Putamen (tissue), 1 donor: ENCODE measurements around the gene SRMS.

Experiments used
- DNase-seq: peaks from one replicate; pipeline ENCODE4 v3.0.0-alpha.2; 2016; ENCODE audit warnings: low spot score

The SRMS gene

DNA sequence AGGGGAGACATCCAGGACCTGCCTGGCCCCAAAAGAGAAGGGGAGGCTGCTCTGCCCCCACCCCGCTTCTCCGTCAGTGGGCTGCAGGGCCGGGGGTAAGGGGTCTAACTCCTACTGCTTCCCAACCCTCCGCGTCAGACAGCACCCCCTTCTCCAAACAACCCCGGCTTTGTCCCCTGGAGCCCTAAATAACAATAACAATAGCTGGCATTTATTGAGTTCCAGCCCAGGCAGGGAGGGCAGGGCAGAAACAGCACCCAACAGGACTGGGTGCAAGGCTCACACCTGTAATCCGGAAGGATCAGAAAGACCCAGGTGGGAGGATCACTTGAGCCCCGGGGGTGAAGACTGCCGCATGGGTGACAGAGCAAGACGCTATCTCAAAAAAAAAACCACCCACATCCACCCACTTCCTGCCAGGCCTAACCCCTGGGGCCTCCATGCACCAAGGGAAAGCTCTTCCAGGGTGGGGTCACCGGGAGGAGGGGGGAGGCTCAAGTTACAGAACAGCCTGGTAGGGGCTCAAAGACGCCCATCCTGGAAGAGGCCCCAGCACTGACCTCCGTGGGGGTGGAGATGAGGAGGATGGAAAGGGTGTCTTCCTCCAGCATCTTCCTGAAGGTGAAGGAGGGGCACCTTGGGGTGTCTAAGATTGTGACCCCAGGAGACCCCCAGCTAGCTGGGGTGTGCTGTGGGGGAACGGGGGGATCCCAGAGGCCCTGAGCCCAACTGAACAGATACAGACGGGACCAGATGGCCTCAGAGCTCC is 5.1 kb upstream of the SRMS start:
- no peak for DNase-seq

DNA sequence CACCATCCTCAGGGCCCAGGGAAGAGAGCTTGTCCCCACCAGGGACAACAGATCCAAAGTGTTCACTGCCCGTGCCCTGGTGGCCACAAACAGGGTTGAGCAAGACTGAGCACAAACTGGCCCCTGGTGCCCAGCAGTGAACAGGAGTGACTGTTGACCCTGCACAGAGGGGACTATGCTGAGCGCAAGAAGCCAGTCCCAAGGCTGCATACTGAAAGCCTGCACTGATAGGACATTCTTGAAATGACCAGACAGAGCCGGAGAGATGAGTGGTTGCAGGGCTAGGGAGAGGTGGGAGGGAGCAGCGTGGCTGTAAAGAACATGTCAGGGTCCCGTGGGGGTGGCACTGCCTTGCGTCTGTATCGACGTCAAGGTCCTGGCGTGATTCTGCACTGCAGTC is 3.5 kb upstream of the SRMS start:
- no peak for DNase-seq

DNA sequence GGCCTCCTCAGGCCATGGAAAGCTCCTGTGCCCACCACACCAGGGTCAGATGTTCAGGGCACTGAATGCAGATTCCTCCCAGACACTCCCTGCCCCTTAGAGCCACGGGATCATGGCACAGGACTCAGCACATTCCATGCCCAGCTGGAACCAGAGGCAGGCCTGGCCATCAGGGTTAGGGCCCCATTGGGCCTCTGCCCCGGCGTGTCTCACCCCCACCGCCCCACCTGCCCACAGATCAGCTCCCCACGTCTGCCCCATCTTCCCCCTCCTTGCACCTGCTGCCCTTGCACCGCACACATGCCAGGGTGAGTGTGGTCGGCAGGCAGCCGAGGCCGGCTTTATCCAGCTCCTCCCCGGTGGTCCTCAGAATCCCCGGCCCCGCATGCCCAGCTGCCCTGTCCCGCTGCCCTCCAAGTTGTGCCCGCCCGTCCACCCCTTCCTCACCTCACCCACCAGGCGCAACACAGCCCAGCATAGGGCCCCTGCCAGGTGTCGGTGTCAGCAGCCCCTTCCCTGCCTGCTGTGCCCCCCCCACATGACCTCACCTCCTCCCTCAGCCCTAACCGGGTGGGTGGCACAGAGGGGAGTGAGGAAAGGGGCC is 2.2 kb upstream of the SRMS start:
- no peak for DNase-seq

DNA sequence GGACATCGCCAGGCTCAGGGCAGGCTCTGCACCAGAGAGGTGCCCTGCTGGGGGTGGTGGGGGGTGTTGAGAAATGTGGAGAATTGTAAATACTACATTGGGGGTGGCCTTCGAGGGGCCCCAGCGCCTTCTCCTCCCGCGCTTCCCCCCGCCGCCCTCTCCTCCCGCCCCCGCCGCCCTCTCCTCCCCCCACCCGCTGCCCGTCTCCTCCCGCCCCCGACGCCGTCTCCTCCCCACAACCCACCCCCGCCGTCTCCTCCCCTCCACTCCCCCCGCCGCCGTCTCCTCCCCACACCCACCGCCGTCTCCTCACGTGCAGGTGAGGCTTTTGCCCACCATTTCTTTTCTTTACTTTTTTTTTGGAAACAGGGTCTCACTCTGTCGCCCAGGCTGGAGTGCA is 1.5 kb upstream of the SRMS start:
- no peak for DNase-seq

DNA sequence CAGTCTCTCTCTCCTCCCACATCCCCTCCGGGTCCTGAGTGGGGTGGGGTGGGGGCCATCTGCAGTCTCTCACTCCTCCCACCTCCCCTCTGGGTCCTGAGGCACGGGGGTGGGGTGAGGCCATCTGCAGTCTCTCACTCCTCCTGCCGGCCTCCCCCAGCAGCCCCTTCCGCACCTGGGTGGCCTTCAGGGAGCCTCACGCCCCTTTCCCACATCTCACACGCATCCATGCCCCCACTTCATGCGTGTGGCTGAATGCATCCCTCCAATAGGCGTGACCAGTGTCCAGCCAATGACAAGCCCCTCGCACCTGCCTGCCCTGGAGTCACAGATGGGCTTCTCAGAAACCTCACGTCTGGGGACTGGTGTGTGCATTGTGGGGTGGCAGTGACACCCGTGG is 993 bp upstream of the SRMS start:
- no peak for DNase-seq

DNA sequence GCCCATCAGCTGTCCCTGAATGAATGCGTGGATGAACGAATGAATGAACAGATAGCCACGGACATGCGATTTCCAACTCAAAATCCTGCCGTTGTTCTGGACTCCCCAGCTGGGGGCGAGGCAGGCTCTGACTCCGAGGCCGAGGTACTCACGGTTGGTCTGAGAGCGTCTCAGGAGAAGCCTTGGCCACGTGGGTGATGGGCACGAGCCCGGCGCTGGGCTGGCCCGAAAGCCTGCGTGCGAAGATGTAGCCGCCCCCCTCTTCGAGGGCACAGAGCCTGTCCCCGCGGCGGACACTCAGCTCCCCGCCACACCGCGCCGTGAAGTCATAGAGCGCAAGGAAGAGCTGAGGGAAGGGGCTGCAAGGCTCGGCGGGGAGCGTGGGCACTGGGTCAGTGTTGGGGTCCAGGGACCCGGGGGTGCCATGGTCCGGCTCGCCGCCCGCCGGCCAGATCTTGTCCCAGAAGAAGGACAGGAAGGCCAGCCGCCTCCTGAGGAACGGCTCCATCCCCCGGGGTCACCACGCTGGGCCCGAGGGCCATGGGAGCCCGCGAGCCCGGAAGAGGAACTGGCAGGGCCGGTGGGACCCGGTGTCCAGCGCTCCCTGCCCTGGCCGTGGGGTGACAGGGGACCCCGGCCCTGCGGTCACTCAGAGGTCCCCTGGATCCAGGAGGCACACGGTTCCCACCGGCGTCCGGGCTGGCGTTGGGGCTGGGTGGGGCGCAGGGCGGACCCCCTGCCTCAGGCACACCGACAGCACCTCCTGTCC is 409 bp downstream of the SRMS start:
- DNase-seq: no peak

- DNase-seq: no peak
Measured at GRCh38 chr20:63546256-63546955, 1.1 kb downstream of the SRMS start.

DNA sequence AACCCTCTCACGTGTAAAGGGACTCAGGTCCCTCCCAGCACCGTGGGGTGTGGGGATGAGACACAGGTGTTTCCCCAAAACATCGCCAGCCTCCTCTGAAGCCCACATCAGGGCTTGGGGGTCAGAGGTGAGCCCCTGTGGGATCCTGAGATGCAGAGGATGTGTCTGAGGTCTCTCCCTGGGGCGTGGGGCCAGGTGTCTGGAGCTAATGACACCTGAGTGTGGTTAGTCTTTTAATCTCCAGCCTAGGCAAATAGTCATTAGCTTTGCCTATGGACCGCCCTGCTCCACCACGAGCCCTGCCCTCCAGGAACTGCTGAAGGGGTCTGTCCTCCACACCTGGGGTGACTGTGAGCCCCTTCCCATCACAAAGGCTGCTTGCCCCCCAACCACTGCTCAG is 1.7 kb downstream of the SRMS start:
- DNase-seq: no peak

DNA sequence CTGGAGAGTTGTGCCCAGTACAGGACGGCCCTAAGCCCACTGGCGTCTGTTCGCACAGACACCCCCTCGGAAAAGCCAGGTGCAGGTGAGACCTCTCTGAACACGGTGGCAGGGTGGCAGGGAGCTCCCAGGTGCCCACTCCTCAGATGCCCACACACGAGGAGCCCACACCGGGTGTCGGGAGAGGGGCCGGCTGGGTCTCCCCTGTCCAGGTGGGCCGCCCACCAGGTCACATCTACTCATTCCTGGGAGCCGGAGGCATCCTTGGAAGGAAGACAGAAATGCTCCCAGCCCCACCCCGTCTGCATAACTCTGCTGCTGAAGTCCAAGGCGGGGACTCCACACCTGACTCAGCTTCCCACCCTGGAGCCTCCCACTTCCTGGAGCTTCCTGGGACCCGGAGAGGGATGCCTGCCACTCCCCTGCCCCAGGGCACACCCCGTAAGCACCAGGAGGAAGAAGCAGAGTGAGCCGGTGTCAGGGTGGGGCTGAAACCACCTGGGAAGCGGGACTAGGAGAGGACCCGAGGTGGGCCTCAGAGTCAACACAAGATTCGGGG is 2.5 kb downstream of the SRMS start:
- no peak for DNase-seq

DNA sequence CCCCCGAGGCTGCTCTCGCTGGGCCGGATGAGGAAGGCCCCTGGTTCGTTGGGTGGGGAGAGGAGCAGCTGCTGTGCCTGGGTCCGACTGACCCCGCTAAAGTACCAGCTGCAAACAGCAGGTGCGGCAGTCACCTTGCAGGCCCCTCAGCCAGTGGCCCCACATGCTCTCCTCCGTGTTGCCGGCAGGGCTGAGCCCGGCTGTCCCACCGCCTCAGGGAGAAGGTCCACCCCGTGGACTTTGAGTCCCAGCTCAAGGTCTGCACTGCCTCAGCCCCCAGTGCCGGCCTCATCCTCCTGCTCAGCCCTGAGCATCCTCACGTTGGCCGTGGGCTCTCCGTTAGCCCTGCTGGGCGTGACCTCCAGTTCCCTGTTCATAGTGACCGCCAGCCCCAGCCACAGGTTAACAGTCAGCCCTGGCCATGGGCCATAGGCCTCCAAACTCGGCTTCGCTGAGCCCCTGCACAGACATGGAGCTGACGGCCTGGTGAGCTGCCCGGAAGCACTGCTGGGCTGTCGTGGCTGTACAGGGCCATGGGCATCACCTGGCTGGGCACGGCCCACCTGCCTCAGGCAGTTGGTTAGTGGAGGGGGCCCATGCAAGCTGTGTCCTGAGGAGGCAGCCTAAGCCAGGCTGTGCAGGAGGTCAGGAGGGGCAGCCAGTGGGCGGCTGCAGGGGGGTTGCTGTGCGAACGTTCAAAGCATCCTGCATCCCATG is 3.1 kb downstream of the SRMS start:
- no peak for DNase-seq

- no peak for DNase-seq
Measured at GRCh38 chr20:63543733-63544132, 3.8 kb downstream of the SRMS start.

- DNase-seq: no peak
Measured at GRCh38 chr20:63543131-63543530, 4.4 kb downstream of the SRMS start.

GRCh38 chr20:63542696-63543095 is 4.9 kb downstream of the SRMS start:
- DNase-seq: no peak

DNA sequence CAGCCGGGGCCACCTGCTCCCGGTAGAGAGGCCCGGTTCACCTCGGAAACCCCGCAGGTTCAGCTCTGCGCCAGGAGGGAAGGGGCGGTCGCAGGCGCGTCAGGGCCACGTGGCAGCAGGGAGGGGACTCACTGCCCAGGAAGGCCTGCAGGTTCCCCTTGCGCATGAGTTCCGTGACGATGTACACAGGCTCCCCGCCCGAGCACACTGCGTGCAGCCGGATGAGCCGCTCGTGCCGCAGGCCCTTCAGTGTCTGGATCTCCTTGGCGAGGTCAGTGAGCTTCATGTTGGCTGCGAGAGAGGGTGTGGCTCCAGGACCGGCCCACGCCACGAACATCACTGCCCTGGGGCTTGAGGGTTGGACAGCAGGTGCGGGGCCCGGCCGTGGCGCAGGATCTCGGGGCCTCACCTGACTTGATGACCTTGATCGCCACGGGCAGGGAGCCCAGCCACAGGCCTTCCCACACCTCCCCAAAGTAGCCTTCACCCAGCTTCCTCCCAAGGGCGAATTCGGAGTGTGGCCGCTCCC is 5.5 kb downstream of the SRMS start:
- no peak for DNase-seq

DNA sequence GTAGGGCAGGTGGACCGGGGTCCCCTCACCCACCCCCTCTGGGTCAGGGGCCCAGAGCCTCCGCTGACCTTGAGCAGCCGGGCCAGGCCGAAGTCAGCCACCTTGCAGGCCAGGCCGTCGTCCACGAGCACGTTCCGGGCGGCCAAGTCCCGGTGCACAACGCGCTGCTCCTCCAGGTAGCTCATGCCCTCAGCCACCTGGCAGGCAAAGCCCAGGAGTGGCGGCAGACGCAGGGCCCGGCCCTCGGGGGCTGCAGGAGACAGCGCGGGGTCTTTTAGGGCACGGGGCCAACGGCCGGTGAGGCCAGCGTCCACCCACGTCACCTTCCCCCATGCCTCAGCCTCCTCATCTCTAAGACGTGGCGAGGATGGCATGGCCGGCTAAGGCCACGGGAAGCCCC is 6.2 kb downstream of the SRMS start:
- DNase-seq: no peak

- no peak for DNase-seq
Measured at GRCh38 chr20:63540417-63541186, 6.9 kb downstream of the SRMS start.

- DNase-seq: no peak
Measured at GRCh38 chr20:63539441-63540370, 7.8 kb downstream of the SRMS start.

GRCh38 chr20:63539092-63539430 is 8.5 kb downstream of the SRMS start:
- no peak for DNase-seq
